Measurements from ENCODE around the gene PHF21A. TPM values are rescaled to one million over a fixed set of nuclear protein-coding genes. Genes with fewer than 3 reads are reported as not detected.

Gene PHF21A
- total and polyA plus RNA-seq, 2 of the 13 experiments (the other 11 are each of a cell fraction or from before 2014, with no cell fraction given), result 4.1 to 34.6 TPM

DNA sequence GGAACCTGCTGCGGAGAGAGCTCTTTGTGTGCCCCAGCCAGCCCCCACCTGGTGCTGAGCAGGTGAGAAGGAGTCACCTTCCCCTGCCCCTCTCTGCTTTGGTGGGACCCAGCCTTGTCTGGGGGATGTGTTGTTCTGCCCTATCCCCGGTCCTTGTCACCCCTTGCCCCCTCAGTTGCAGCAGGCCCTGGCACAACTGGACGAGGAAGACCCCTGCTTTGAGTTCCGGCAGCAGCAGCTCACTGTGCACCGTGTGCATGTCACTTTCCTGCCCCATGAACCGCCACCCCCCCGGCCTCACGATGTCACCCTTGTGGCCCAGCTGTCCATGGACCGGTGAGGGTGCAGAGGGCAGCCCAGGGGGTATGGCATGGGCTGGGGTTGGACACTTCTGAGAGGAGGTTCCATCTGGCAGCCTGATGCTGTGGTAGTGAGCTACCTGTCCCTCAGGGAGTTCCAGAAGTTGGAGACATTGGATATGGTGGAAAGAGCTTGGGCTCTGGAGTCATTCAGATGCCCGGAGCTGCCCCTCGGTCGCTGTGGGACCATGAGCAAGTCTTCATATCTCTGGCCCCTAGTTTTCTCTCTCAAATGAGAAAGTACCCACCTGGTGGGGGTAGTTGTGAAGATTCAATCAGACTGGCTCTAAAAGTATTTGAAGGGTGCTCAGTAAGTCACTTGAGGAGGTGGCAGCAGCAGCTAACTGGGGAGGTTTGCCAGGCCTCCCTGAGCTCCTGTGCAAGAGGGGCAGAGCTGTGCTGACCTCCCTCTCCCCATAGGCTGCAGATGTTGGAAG is 194.5 kb downstream of the PHF21A start:
- Histone ChIP-seq H2AFZ (ENCODE audit: low read length) (no peak overlapping the region), H3K4me2 (ENCODE audit: low read depth, low read length) (no peak overlapping the region), H3K27me3 (ENCODE audit: control insufficient read depth in 1 of 2, insufficient read depth in 2 of 2, low read length in 2 of 2) (no peaks in the 10 kb centered on the region), H3K4me1 (ENCODE audit: insufficient read depth, low read length) (peaks cover 18% of the 10 kb centered on the region), H3K27ac (ENCODE audit: extremely low read length, insufficient read depth, low read length) (no peak overlapping the region), H4K20me1 (ENCODE audit: insufficient read depth, low read length) (no peaks in the 10 kb centered on the region), H3K9me3 (ENCODE audit: low read length) (no peaks in the 10 kb centered on the region), H3K36me3 (replicated peaks in 1 of 2; ENCODE audit: control insufficient read depth in 1 of 2, insufficient read depth in 2 of 2, low read length in 2 of 2) (no peaks in the 10 kb centered on the region; a peak in 1 of 5 replicates), H3K4me3 (replicated peaks in 1 of 3; ENCODE audit: insufficient read depth in 1 of 3, low read depth in 2 of 3, low read length in 3 of 3) (no peak overlapping the region), H3K79me2 (ENCODE audit: insufficient read depth, low read length) (no peaks in the 10 kb centered on the region), H3K9ac (ENCODE audit: insufficient read depth, low read depth, low read length) (no peak overlapping the region)
- in situ Hi-C loops (cut with HindIII; ENCODE audit: extremely low pct_ligation_motif_present, low pct_unique_long_range_greater_than_20kb), result no loop called here
- ATAC-seq, result no peak
- no TSS peak for BruUV-seq (replicated peaks)
- no peak for TF ChIP-seq ZSCAN22 (CRISPR knock-in tag; IDR thresholded peaks at IDR 0.05)
- TF ChIP-seq, protein P1, sequence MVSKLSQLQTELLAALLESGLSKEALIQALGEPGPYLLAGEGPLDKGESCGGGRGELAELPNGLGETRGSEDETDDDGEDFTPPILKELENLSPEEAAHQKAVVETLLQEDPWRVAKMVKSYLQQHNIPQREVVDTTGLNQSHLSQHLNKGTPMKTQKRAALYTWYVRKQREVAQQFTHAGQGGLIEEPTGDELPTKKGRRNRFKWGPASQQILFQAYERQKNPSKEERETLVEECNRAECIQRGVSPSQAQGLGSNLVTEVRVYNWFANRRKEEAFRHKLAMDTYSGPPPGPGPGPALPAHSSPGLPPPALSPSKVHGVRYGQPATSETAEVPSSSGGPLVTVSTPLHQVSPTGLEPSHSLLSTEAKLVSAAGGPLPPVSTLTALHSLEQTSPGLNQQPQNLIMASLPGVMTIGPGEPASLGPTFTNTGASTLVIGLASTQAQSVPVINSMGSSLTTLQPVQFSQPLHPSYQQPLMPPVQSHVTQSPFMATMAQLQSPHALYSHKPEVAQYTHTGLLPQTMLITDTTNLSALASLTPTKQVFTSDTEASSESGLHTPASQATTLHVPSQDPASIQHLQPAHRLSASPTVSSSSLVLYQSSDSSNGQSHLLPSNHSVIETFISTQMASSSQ (IDR thresholded peaks at IDR 0.05; ENCODE audit: low read depth), result no peak
- TF ChIP-seq, protein P1 (CRISPR knock-in tag; IDR thresholded peaks at IDR 0.05; ENCODE audit: borderline replicate concordance), result no peak
- no peak for TF ChIP-seq ZNF230 (CRISPR knock-in tag; IDR thresholded peaks at IDR 0.05)
- intact Hi-C loops (cut with micrococcal nuclease; ENCODE audit: unreplicated experiment), result no loop called here
- whole genome bisulfite sequencing (ENCODE audit: low lambda C conversion rate), result 91% methylated on average over 8 of the region's 12 CpGs
- no peak for DNase-seq (ENCODE audit: low spot score)
- ChIA-PET POLR2A (interaction anchor here (1.6 kb wide), 1 partner anchor 9 kb away, joined by 7 read pairs; the partner anchor contains the start of gene PEX16), CTCF (ENCODE audit: low intra/inter-chr PET ratio, low total read pairs) (no interaction called here)
- no peak for FAIRE-seq
